Fibroblast of the conjunctiva (primary cell): ENCODE measurements around the gene HEBP1.
A peak's percentile ranks its signal among the peaks of the same experiment; 100 is the strongest.

ENCODE experiments used
- DNase-seq: peaks from one replicate; pipeline ENCODE4 v3.0.0-alpha.2; 2010; ENCODE audit warnings: low read depth

HEBP1 gene

GRCh38 chr12:12990700-12991468 is 9.2 kb downstream of the HEBP1 start:
- no peak for DNase-seq

DNA sequence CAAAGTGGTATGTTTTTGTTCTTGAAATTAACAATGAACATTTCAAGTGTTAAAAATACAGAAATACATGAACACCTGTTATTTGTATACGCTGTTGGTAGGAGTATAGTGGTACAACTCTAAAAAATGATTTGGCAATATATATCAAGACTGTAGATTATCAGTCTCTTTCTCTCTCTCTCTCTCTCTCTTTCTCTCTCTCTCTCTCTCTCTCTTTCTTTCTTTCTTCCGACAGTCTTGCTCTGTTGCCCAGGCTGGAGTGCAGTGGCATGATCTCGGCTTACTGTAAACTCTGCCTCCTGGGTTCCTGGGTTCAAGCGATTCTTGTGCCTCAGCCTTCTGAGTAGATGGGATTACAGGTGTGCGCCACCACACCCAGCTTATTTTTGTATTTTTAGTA is 12.6 kb downstream of the HEBP1 start:
- no peak for DNase-seq

DNA sequence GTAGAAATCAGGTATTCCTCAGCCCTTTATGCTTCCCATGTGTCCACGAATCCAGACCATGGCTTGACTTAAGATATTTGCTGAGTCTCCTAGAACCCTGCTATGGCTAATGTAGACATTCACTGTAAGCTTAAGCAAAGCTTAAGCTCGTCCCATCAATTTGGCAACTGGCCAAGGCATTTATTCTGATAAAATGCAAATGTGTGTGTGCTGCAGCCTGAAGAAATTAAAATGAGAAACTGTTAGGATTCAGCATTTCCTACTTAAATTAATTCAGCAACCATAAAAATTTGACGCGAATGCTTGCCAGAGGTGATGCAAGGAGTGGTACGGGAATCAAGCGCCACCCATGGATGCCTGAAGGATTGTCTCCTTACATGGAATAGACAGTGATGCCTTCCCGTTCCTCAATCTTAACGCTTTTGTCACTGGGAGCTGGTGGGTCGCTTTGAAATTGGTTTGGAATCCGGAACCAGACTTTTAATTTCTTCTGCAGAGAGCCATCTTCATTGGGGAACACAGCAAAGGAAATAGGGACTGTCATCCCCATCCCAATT is 13.2 kb downstream of the HEBP1 start:
- no peak for DNase-seq

DNA sequence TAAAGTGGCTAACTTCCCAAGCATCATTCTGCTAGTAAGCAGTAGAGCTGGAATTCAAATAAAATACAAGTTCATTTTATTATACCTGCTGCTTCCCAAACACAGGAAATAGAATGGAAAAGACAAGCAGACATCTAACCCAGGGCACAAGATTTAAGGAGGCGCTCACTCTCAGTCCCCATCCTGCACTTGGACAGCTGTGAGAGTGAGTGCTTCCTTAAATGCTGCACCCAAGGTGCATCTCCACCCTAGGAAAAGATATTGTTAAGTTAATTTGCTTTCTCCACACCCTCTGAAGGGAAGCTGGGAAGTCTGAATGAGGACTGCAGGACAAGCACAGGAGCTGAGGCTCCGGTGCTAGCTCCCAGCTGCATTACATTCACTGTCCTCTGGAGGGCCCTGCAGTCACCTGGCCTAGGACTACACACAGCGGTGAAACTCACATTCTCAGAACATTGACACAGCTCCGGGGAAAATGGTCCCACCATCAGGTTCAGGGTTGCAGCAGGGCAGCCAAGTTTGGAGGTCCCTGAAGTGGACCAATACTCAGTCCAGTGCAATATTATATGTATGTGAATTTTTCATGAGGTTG is 14.2 kb downstream of the HEBP1 start:
- DNase-seq = no peak

DNA sequence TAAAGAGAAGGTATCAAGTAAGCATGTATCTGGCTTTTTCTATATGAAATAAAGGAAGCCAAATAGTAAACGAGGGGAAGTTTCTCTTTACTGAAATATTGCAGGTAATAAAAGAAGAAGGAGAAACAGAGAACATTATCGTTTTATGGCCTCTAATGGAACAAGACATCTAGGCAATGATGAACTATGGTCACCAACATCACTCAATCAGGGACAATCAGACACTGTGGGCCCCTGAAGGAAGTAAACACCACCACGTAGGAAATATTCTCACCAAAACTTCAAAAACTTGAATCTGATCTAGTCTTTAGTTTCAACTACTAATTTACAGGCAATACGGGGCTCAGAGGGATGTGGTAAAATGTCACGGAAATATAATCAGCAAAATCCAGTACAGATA is 15.9 kb downstream of the HEBP1 start:
- DNase-seq = no peak

- DNase-seq = peak; percentile 51
Measured at GRCh38 chr12:12983420-12984035, 16.5 kb downstream of the HEBP1 start.

DNA sequence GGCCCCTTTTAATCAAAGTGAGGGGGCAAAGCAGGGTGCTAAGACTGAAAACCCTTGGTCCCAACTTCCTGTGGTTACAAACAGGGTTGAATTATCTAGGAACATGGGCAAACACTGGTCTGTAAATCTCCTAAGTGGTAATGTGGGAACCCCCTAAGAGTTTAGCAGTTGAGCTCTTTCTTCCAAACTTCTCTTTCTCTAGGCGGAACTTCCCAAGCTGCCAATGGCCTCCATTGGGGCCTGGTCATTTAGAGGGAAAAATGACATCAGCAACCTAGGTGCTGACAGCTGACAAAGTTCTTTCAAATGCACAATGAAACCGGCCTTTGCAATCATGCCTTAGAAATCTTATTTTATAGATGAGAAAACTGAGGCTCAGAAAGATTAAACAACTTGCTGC is 17.7 kb downstream of the HEBP1 start:
- DNase-seq = no peak

- DNase-seq = peak; percentile 90
Measured at GRCh38 chr12:12979731-12980259, 20.3 kb downstream of the HEBP1 start.

- DNase-seq = no peak
Measured at GRCh38 chr12:12979126-12979525, 20.9 kb downstream of the HEBP1 start.

GRCh38 chr12:12977231-12977630 is 22.8 kb downstream of the HEBP1 start:
- no peak for DNase-seq

GRCh38 chr12:12976366-12976765 is 23.7 kb downstream of the HEBP1 start:
- peak; percentile 89 for DNase-seq

GRCh38 chr12:12975322-12976077 is 24.6 kb downstream of the HEBP1 start:
- peak; percentile 23 for DNase-seq

DNA sequence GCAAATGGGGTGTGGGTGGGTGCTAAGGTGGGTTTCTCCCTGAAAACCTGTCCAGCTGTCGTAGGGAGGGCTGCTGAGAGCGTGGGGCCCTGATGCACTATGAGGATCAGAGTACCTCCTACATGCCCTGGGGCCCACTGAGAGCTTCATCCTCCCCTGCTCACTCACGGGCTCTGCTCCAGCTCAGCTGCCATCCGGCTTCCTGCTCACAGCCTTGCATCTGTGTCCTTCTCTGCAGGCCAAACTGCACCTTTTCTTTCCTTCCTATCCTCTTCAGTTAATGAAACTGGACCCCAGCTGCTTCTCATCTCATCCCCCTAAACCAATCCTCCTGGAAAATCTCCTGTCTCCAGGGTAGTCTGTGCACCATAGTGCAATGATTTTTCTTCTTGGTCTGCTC is 25.9 kb downstream of the HEBP1 start:
- no peak for DNase-seq

GRCh38 chr12:12973019-12973418 is 27.0 kb downstream of the HEBP1 start:
- DNase-seq = no peak

DNA sequence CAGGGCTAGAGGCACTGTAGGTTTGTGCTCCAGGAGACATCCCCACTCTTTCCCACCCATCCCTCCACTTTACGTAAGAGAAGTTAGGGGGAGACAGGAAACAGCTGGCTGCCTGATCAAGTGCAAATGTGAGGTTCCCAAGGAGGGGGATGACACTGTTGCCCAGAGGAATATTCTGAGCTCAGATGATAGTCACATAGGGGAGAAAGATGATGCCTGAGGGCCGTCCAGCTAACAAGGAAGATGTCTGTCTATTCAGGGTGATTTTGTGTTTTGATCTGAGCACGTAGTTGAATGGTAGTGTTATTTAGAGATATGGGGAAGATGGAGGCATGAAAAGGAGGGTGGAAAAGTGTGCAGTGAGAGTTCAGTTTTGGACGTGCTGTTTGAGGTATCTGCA is 34.2 kb downstream of the HEBP1 start:
- no peak for DNase-seq

- no peak for DNase-seq
Measured at GRCh38 chr12:12964255-12964654, 35.8 kb downstream of the HEBP1 start.

GRCh38 chr12:12960639-12961209 is 39.3 kb downstream of the HEBP1 start:
- no peak for DNase-seq

DNA sequence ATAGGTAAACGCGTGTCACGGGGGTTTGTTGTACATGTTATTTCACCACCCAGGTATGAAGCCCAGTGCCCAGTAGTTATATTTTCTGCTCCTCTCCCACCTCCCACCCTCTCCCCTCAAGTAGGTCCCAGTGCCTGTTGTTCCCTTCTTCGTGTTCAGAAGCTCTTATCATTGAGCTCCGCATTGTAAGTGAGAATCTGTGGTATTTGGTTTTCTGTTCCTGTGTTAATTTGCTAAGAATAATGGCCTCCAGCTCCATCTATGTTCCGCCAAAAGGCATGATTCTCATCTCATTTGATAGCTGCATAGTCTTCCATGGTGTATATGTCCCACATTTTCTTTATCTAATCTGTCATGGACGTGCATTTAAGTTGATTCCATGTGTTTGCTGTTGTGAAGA is 41.2 kb downstream of the HEBP1 start:
- DNase-seq = no peak

DNA sequence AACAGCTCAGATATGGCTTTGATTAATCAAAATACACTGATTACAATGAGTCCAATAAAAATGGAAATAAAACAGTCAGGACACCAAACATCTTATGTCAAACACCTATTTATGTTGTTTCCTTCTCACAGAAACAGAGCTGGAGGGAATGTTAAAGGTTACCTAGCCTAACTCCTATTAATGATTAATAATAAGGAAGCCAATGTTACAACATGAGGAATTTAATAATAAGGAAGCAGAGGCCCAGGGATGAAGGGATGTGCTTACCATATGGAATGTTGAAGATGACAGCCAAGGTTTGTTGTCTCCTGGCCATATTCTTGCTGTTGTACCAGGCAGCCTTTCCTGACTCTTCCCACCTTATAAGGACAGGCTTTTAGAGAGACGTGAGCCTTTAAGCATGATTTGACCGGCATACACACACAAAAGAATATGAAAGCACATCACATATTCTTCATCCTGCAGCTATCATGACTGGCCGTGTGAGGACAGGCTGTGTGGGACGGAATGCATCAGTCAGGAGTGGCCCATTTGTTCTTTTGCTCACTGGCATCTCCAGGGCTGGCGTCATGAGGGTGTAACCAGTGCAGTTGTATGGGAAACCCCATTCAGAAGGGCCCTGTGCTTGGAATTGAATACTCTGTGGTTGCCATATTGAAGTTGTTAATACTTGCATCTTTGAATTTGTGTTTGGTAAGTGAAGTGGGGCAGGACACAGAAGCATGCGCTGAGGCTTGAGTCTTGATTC is 45.0 kb downstream of the HEBP1 start:
- no peak for DNase-seq

DNA sequence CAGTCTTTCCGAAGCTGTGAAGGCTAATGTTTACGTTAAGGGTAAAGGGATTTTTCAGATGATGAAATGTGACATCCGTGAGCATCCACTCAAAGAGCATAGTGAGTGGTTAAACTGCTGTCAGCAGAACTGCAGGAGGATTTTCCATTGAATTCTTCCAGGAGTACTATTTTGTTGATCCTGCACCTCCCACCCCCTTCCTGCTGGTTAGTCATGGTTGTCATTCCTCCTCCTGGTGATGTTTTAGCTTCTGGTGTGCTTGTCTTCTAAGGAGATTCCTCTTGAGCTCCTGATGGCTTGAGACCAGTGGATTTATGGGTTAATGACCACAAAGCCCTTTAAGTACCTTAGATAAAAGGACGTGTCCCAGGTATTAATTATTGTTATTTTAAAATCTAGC is 45.7 kb downstream of the HEBP1 start:
- no peak for DNase-seq

- DNase-seq = no peak
Measured at GRCh38 chr12:12952036-12952435, 48.0 kb downstream of the HEBP1 start, which contains the start of gene GPRC5D. Gene GPRC5D, minus strand, starts transcription at chr12:12952170. Its CDS starts 1,786 bp downstream, at chr12:12950384.
